AG20443 (cell line): Measurements from ENCODE around the gene DDB1.

Experiments used
- DNase-seq: peaks from one replicate; pipeline ENCODE4 v3.0.0; 2012; ENCODE audit warnings: low spot score, mixed read lengths

Gene DDB1

GRCh38 chr11:61332797-61333549, at the start of gene DDB1, which contains the start of gene TKFC:
TSS of gene DDB1 (minus strand) at chr11:61333105. CDS start at chr11:61332968, 137 bp downstream.
TSS of gene TKFC (plus strand) at chr11:61333228. CDS start at chr11:61334729, 1,501 bp downstream.
- DNase-seq = peak; percentile 96

GRCh38 chr11:61380884-61381283, 48.0 kb upstream of the DDB1 start:
- DNase-seq = no peak

GRCh38 chr11:61378713-61379313, 45.9 kb upstream of the DDB1 start:
- peak; percentile 91 for DNase-seq

- peak; percentile 38 for DNase-seq
These were observed 44.7 kb upstream of the DDB1 start for GRCh38 chr11:61377461-61378160.

GRCh38 chr11:61375761-61376108, 42.8 kb upstream of the DDB1 start:
- no peak for DNase-seq

GRCh38 chr11:61372659-61373420, 39.9 kb upstream of the DDB1 start:
- DNase-seq = no peak

- no peak for DNase-seq
These were observed 37.6 kb upstream of the DDB1 start for GRCh38 chr11:61370349-61371005.

- DNase-seq = peak; percentile 76
These were observed 36.8 kb upstream of the DDB1 start for GRCh38 chr11:61369372-61370348.

- peak; percentile 1 for DNase-seq
These were observed 35.7 kb upstream of the DDB1 start for GRCh38 chr11:61368646-61369045.

- DNase-seq = no peak
These were observed 34.5 kb upstream of the DDB1 start for GRCh38 chr11:61367406-61367805.

- no peak for DNase-seq
These were observed 31.2 kb upstream of the DDB1 start for GRCh38 chr11:61364012-61364675.

- peak; percentile 64 for DNase-seq
These were observed 29.6 kb upstream of the DDB1 start for GRCh38 chr11:61362542-61362875.

GRCh38 chr11:61361741-61362541, 29.0 kb upstream of the DDB1 start, which contains the start of the genes CYB561A3 and TMEM138:
TSS of gene CYB561A3 (minus strand) at chr11:61361882. CDS start at chr11:61356713, 5,169 bp downstream.
TSS of gene TMEM138 (plus strand) at chr11:61362374. CDS start at chr11:61364391, 2,017 bp downstream.
- peak; percentile 96 for DNase-seq

GRCh38 chr11:61361237-61361740, 28.4 kb upstream of the DDB1 start:
- DNase-seq = no peak

- no peak for DNase-seq
These were observed 26.6 kb upstream of the DDB1 start for GRCh38 chr11:61359516-61359915.

- no peak for DNase-seq
These were observed 25.7 kb upstream of the DDB1 start for GRCh38 chr11:61358566-61358965.

- no peak for DNase-seq
These were observed 25.0 kb upstream of the DDB1 start for GRCh38 chr11:61357894-61358239.

GRCh38 chr11:61357233-61357893, 24.5 kb upstream of the DDB1 start:
- DNase-seq = no peak
